Muscle of leg (tissue), 11 donors: ENCODE data around the gene HOXA11. TPM values are rescaled to one million over a fixed set of nuclear protein-coding genes. Genes with fewer than 3 reads are reported as not detected.

Source experiments
- DNase-seq: peaks from one replicate; pipeline ENCODE4 v3.0.0; 2013
- H3K27ac ChIP-seq: one replicate; pipeline ENCODE4 v1.5.1; 2013; ENCODE audit warnings: mild to moderate bottlenecking, low read length, control low read depth
- H3K27me3 ChIP-seq: one replicate; pipeline ENCODE4 v1.6.1; 2013; ENCODE audit warnings: low read length; ENCODE audit not compliant: control insufficient read depth, insufficient read depth
- H3K36me3 ChIP-seq: one replicate; pipeline ENCODE4 v1.6.1; 2013; ENCODE audit warnings: low read length; ENCODE audit not compliant: control insufficient read depth, insufficient read depth
- H3K4me1 ChIP-seq: one replicate; pipeline ENCODE4 v1.6.1; 2013; ENCODE audit warnings: low read length; ENCODE audit not compliant: control insufficient read depth, insufficient read depth
- H3K4me3 ChIP-seq: one replicate; pipeline ENCODE4 v1.5.1; 2013; ENCODE audit warnings: low read length, control low read depth
- H3K9me3 ChIP-seq: replicated peaks from 2 replicates; pipeline ENCODE4 v1.6.1; 2013; ENCODE audit warnings: low read depth, low read length; ENCODE audit not compliant: control insufficient read depth
- WGBS: methylation state at CpG from one replicate; pipeline ENCODE4 v1.1.5; 2013; ENCODE audit warnings: missing lambda C conversion rate; ENCODE audit not compliant: insufficient coverage; 5-methylcytosine and 5-hydroxymethylcytosine counted together
- polyA plus RNA-seq, 8 donors: library from polyadenylated mRNA; unstranded; fragments of 120-200 nt; gene quantifications; one replicate each; pipeline versions ENCODE4 v1.2.1 to v1.2.3, GENCODE V29; 2013; ENCODE audit warnings: inconsistent platforms in 1 of 8, low replicate concordance in 1 of 8; ENCODE audit not compliant: insufficient read length in 8 of 8, insufficient read depth in 1 of 8
- total RNA-seq: library from RNA; stranded (reverse); fragments of 120-200 nt; gene quantifications from one replicate; pipeline ENCODE4 v1.2.4, GENCODE V29; 2013

The HOXA11 gene
- total and polyA plus RNA-seq, 9 donors, result 2.0 to 12.0 (median 6.5) TPM

DNA sequence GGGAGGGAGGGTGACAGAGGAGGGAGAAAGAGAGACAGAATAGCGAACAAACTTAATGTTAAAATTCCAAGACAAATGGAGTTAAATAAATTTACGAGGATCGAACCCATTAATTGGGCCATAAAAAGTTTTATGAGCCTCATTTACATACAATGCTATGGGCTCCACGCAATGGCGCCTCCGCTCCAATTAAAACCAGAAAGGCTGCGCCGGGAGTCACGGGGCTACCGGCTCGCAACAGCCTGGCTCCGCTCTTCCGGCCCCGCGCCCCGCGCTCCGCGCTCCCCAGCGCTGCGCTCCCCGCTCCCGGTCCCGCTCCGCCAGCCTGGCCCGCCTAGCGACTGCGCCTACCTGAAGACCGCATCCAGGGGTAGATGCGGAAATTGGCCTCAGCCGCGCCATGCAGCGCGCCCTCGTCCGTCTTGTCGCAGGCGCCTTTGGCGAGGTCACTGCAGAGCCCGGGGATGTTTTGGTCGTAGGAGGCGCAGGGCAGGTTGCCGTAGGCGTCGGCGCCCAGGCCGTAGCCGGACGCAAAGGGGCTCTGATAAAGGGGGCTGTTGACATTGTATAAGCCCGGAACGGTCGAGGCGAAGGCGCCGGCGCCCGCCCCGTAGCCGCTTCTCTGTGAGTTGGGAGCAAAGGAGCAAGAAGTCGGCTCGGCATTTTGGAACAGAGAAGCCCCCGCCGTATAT lies 29.1 kb downstream of the HOXA11 start:
- Histone ChIP-seq H3K9me3 (no peaks in the 10 kb centered on the region), H3K27ac (peak overlapping the region; percentile 92), H3K27me3 (peaks cover 80% of the 10 kb centered on the region), H3K4me1 (peaks cover 75% of the 10 kb centered on the region), H3K4me3 (peak overlapping the region; percentile 60), H3K36me3 (peaks cover 10% of the 10 kb centered on the region)
- peak; percentile 64 for DNase-seq
- under 1% methylated on average over 59 of the region's 63 CpGs for WGBS

DNA sequence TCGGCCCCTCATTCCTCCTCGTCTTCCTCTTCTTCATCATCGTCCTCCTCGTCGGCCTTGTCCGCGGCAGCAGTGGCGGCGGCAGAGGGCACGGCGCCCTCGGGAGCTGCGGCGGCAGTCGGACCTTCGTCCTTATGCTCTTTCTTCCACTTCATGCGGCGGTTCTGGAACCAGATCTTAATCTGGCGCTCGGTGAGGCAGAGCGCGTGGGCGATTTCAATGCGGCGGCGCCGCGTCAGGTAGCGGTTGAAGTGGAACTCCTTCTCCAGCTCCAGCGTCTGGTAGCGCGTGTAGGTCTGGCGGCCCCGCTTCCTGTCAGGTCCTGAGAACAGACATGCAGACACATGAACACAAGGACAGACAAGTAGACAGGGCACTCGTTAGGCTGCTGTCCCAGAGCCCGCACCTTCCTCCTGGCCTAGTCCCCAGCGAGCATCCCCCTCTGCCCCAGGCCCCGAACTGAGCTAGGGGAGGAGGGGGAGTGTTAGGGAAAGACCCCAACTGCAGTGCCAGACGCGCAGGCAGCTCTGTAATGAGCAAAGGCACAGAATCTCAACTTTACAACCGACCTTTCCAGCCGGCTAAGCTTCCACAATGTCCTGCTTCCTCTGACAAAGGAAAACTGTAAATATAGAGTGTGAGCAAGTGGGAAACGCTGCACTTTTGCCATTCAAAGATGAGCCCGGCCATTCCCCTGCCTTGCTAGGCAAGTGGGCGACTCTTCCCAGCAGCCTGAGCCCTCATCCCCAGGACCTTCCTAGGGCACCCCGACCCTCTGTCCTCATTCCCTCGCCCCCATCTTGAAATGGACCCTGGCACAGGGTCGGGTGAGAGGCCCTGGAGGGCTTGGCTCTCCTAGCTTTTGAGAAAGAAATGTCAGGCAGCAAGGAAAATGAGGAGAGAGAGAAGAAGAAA lies 29.9 kb downstream of the HOXA11 start:
- Histone ChIP-seq H3K27me3 (peaks cover 80% of the 10 kb centered on the region), H3K4me1 (peaks cover 76% of the 10 kb centered on the region)

DNA sequence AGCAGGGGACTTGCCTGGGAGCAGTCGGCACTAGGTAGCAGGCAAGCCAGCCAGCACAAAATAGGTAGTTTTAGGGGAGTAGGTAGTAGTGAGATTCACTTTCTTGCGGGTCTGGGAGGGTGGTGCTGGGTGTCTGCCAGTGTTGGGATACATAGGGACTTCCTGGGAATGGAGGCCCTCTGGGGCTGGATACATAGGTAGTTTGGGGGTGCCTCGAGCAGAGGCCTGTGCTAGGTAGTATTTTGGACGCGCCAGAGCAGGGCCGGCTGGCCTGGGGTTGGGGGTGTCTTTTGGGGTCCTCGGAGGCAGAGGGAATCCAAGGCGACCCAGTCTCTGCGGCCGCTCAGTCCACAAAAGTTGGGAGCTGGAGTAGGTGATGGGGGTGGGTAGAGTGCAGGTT lies 30.7 kb downstream of the HOXA11 start:
- Histone ChIP-seq H3K36me3 (peaks cover 10% of the 10 kb centered on the region), H3K4me3 (no peak overlapping the region), H3K4me1 (peaks cover 75% of the 10 kb centered on the region), H3K9me3 (no peaks in the 10 kb centered on the region), H3K27ac (peak overlapping the region; percentile 92), H3K27me3 (peaks cover 77% of the 10 kb centered on the region)
- no peak for DNase-seq
- WGBS, result 85% methylated on average over 4 of the region's 10 CpGs

More for the DNA sequence above, 29.9 kb downstream of the HOXA11 start:
- DNase-seq, result no peak
- Histone ChIP-seq H3K27ac (peak overlapping the region; percentile 92), H3K4me3 (peak overlapping the region; percentile 60), H3K36me3 (peaks cover 10% of the 10 kb centered on the region), H3K9me3 (no peaks in the 10 kb centered on the region)
- 46% methylated on average over 36 of the region's 48 CpGs for WGBS

DNA sequence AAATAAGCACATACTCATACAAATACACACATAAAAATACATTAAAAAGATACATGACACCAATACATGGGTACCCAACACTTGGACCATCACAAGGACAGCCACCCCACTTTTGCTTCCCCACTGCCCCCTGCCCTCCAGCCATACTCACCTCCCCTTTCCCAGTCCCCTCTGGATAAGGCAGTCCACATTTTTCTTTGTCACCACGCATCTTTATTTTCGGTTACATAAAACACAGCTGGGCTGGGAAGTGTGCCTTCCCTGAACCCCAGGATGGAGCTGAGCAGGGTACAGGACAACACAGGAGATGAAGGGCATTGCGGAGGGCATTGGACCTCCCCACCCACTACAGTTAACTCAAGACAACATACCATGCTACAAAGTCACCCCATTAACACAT lies 31.5 kb downstream of the HOXA11 start:
- Histone ChIP-seq H3K27me3 (peaks cover 70% of the 10 kb centered on the region), H3K4me1 (peaks cover 77% of the 10 kb centered on the region), H3K36me3 (peaks cover 10% of the 10 kb centered on the region), H3K4me3 (no peak overlapping the region), H3K27ac (no peak overlapping the region), H3K9me3 (no peaks in the 10 kb centered on the region)
- 100% methylated on average over 2 of the region's 3 CpGs for WGBS
- DNase-seq, result no peak

DNA sequence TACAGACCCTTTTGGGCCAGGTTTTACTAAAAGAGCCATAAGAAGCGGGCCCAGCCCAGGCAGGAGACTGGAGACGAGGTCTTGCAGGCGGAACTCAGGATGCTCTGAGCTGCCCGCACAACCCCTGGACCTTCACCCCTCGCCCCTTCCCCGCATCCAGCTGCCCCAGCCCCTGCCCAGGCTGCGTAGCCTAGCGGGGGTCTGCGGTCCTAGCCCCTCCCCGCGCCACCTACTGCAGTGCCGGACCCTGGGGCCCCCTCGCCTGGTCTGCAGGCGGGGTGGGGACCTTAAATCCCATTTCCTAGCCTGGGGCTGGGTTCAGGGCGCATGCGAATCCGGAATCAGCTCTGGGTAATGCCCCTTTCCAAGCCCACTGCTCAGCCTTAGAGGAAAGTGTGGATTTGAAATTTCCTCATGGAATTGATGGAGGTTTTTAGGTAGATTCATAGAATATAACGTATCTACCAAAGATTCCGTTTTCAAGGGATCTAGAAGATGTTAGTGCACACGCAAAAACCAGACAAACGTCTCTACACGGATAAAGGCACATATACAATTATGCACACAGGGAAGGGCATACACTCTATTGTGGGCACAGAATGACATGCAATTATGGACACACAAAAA lies 32.1 kb downstream of the HOXA11 start:
- DNase-seq, result no peak
- Histone ChIP-seq H3K9me3 (no peaks in the 10 kb centered on the region), H3K36me3 (peaks cover 10% of the 10 kb centered on the region), H3K27me3 (peaks cover 71% of the 10 kb centered on the region), H3K27ac (peak overlapping the region; percentile 94), H3K4me1 (peaks cover 81% of the 10 kb centered on the region), H3K4me3 (peak overlapping the region; percentile 79)
- 34% methylated on average over 17 of the region's 22 CpGs for WGBS

DNA sequence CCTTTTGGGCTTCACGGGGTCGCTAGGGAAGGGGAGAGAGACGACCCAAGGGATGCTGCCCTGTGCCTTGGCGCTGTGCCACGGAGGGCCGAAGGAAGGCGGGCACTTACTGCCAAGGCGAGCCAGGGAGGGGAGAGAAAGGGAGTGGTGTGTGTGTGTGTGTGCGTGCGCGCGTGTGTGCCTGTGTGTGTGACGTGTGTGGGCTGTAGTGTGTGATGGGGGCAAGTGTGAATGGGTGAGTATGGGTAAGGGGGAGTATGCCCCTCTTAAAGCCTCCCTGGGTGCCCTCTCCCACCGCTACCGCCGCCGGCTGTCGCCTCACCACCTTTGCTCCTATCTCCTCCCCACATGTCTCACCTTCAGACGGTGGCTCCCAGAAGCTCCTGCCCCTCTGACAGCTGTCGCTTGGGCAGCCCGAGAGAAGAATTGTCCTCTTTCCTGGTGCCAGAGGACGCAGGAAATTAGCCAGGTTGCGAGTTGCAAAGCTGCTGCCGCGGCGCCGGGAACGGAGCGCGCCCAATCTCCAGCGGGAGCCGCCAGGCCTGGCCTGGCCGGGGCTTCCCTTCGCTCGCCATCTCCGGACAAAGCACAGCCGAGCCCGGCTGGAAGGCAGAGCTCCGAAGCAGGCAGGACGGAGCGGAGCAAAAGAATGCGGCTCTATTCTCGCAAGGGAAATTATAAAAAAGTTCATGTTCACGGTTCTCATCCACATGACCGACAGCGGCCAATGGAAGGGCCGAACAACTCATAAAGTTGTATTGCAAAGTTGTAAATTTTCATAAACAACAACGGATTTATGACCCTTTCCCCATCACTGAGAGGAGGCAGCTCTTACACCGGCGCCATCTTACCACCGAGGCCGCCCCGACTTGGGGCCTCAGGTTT lies 32.9 kb downstream of the HOXA11 start, which contains the start of gene HOXA3:
HOXA3 (minus strand) TSS at position 653 of the 885 bp plus-strand sequence. CDS start 41,943 bp downstream, outside the sequence.
- Histone ChIP-seq H3K36me3 (peaks cover 10% of the 10 kb centered on the region), H3K4me1 (peaks cover 81% of the 10 kb centered on the region), H3K4me3 (peak within 1 kb of the TSS; percentile 79), H3K9me3 (no peaks in the 10 kb centered on the region), H3K27me3 (peaks cover 67% of the 10 kb centered on the region), H3K27ac (peak within 1 kb of the TSS; percentile 94)
- 2% methylated on average over 42 of the region's 53 CpGs for WGBS
- peak; percentile 94 for DNase-seq

DNA sequence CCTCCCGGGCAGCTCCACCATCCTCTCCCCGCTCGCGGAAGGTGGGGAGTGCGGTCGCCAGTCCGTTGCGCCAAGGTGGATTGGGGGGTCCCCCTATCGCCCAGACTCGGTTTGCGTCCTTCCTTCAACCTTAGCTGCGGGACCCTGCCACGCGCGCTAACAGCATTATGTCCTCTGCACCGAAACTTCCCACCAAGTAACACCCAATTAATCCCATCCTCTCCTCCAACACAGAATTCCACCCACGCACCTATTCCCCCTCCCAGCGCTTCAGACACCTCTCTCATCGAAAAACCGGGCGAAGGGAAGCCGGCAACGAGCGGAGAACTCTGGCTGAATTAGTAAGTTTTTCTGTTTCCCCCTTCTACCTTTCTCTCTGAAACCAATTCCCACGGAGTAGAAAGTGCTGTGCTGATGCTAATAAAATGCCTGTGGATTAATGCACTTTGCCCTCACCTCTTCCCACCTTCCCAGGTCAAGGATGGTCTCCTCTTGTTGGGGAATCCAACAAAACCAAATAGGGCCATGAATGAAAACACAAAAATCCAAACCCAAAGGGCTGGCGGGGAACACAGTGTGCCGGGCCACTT lies 33.6 kb downstream of the HOXA11 start:
- WGBS, result 2% methylated on average over 19 of the region's 27 CpGs
- Histone ChIP-seq H3K27ac (peak overlapping the region; percentile 94), H3K27me3 (peaks cover 68% of the 10 kb centered on the region), H3K36me3 (peaks cover 14% of the 10 kb centered on the region), H3K9me3 (no peaks in the 10 kb centered on the region), H3K4me3 (peak overlapping the region; percentile 79), H3K4me1 (peaks cover 84% of the 10 kb centered on the region)
- no peak for DNase-seq

DNA sequence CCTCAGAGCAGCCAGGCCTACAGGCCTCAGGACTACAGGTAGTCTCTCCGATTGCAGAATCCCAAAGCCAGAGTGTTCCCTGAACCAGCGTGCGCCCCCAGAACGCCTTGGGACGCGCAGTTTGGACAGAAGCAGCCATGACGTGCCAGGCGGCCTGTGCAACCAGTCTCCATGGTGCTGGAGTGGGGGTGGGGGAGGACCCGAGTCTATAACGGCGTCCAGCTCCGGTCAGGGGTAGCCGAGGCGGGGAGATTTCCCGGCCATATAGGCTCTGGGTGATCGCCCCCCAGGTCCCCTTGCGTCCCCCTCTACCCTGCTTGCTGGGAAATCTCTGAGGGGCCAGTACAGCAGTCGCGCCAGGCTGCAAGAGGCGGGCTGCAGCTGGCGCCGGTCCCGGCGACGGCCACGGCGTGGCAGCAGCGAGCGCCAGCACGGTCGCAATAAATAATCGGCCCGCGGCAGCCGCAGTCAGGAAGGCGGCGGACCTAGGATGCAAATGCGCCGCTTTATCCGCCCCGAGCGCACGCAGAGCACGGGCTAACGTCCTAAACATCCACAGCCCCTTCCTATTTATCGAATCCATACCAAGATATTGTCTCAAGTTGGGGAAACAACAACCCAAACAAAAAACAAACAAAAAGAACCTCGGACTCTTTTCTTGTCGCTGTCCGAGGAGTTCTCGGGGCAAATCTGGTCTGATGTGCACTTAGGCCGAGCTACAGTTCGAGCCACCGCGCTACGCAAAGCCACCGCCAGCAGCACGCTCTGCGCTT lies 34.3 kb downstream of the HOXA11 start:
- Histone ChIP-seq H3K9me3 (no peaks in the 10 kb centered on the region), H3K4me1 (peaks cover 88% of the 10 kb centered on the region), H3K36me3 (peaks cover 16% of the 10 kb centered on the region), H3K4me3 (peak overlapping the region; percentile 79), H3K27ac (peak overlapping the region; percentile 94), H3K27me3 (peaks cover 65% of the 10 kb centered on the region)
- DNase-seq, result peak; percentile 92
- 2% methylated on average over 53 of the region's 58 CpGs for WGBS
